Hepatocyte (in vitro differentiated cells): ENCODE measurements around the gene XXYLT1.

Source experiments
- EZH2 ChIP-seq: fragments of 200-600 bp; sonication (generic); IDR thresholded peaks from 2 replicates; pipeline ENCODE4 v1.6.1; 2016; ENCODE audit warnings: antibody characterized with exemption, mild to moderate bottlenecking, borderline replicate concordance
- EZH2phosphoT487 ChIP-seq: fragments of 200-600 bp; sonication (generic); IDR thresholded peaks from one replicate; pipeline ENCODE4 v1.6.1; 2018; ENCODE audit warnings: antibody characterized with exemption, mild to moderate bottlenecking, low read depth, moderate library complexity; ENCODE audit not compliant: unreplicated experiment, severe bottlenecking
- TF ChIP-seq, protein P1 (sequence below): fragments of 200-600 bp; sonication (generic); IDR thresholded peaks from 2 replicates; pipeline ENCODE4 v1.5.1; 2016; ENCODE audit warnings: antibody characterized with exemption, mild to moderate bottlenecking; ENCODE audit not compliant: poor library complexity

DNA sequence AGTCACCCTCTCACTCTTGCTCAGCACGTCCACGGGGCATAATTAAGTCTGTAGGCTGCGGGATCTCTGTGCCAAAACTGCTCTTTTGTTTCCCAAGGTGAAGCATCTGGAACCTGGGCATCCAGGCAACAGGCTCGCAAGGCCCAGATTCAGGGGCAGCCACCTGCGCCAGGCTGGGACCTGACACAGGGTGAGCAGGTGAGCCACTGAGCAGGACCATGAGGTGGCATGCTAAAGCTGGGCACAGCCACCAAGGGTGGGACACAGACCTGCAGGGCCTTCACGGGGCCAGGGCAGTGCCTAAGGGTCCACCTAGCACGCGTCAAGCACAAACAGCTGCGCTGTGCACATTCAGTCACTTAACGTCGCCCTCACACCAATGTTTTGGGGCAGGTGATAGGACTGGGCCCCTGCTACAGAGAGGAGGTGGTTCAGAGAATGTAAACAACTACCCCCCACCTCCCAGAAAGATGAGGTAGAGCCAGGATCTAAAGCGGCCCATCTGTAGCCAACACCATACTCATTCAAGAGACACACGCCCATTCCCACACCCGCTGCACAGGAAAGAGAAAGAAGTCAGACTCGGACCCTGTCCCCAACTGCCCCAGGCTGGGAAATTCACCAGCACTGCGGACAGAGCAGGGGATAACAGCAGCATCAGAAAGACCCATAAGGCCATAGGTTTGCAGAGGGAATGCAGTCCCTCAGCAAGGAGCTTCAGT lies 16.3 kb downstream of the XXYLT1 start:
- TF ChIP-seq, protein P1, sequence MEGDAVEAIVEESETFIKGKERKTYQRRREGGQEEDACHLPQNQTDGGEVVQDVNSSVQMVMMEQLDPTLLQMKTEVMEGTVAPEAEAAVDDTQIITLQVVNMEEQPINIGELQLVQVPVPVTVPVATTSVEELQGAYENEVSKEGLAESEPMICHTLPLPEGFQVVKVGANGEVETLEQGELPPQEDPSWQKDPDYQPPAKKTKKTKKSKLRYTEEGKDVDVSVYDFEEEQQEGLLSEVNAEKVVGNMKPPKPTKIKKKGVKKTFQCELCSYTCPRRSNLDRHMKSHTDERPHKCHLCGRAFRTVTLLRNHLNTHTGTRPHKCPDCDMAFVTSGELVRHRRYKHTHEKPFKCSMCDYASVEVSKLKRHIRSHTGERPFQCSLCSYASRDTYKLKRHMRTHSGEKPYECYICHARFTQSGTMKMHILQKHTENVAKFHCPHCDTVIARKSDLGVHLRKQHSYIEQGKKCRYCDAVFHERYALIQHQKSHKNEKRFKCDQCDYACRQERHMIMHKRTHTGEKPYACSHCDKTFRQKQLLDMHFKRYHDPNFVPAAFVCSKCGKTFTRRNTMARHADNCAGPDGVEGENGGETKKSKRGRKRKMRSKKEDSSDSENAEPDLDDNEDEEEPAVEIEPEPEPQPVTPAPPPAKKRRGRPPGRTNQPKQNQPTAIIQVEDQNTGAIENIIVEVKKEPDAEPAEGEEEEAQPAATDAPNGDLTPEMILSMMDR, result no peak
- TF ChIP-seq EZH2phosphoT487 (no peak), EZH2 (no peak)
